OCI-LY7 (cell line): Measurements from ENCODE around the gene CAMK2N1.

Experiments used
- CTCF ChIP-seq: fragments of 200-600 bp; sonication (generic); conservative IDR thresholded peaks from 2 replicates; pipeline ENCODE4 v1.5.1; 2014; ENCODE audit warnings: mild to moderate bottlenecking, antibody characterized with exemption, low read length, moderate library complexity, mixed read lengths
- EZH2phosphoT487 ChIP-seq: fragments of 200-600 bp; sonication (generic); IDR thresholded peaks from 2 replicates; pipeline ENCODE4 v1.6.1; 2018; ENCODE audit warnings: low read depth, borderline replicate concordance, mild to moderate bottlenecking, mixed run types, antibody characterized with exemption, low read length, moderate library complexity, mixed read lengths

DNA sequence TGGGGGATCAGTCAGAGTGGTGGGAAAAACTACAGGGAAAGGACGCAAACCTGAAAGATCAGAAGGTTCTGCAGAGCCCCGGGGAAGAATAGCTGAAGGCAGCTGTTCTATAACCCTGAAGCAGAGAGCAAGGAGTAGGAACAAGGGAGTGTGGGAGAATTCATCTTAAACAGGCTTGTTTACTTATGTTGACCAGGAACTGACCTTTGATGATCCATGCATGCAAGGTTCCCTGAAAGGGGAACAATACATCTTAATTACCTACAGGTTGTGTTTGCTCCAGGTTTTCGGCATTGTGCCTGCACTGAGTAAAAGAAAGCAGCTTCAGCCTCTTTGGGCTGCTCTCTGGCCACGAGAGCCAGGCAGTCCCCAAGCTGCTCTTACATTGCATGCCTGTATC is 47.6 kb upstream of the CAMK2N1 start:
- TF ChIP-seq EZH2phosphoT487 (no peak), CTCF (no peak)
